NCI-H446 (cell line): ENCODE data around the gene SCGB3A1.

Source experiments
- DNase-seq, 2 experiments: peaks; one replicate each; lab custom pipeline; 2025; lab: John Stamatoyannopoulos, UW

SCGB3A1 gene

GRCh38 chr5:180591311-180591887 lies at the start of gene SCGB3A1:
Gene SCGB3A1 (minus strand): TSS chr5:180591499. CDS start chr5:180591462, 37 bp downstream.
- DNase-seq: no peak

DNA sequence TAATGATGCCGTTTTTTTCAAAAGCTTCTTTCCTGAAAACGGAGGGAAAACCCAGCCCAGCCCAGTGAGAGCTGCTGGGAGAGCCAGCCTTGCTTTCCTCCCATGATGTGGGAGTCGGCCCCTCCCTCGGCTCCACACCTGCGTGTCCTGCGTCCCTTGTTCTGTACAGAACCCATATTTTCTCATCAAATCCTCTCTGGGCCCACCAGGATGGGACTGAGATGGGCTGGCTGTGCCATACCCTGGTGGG lies 49.2 kb upstream of the SCGB3A1 start:
- no peak for DNase-seq

GRCh38 chr5:180639741-180640610 lies 48.7 kb upstream of the SCGB3A1 start:
- DNase-seq: no peak

- DNase-seq: no peak
These were observed 48.0 kb upstream of the SCGB3A1 start for GRCh38 chr5:180639287-180639686.

DNA sequence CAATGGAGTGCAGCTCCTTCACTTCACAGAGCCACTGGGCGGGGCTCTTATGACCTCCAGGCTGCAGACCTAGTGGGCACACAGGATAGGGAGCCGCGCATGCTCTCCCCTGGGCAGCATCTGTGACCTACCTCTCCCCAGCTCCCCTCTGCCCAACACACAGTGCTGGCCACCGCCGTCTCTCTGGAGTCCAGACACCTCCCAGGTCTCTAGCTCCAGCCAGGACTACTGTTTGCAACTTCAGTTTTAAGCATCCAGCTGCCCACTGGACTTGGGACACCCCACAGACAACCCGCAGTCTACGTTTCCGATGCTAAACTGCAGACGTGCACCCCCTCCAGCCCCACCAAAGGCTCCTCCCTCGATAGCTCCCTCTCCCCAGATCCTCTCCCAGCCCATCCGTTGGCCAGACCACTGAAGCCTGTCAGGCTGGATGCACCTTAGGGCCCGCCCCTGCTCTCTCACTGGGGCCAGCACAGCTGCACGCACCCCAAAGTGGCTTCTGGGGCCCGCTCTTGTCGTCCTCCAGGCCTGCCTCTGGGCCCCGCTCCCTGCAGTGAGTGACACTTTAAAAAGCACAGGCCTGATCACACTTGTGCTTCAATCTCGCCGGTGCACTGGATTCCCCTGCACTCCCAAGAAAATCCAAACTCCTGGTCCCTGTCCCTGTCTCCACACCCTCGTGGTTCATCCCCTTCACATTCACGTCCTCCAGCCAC lies 46.8 kb upstream of the SCGB3A1 start:
- DNase-seq: no peak

DNA sequence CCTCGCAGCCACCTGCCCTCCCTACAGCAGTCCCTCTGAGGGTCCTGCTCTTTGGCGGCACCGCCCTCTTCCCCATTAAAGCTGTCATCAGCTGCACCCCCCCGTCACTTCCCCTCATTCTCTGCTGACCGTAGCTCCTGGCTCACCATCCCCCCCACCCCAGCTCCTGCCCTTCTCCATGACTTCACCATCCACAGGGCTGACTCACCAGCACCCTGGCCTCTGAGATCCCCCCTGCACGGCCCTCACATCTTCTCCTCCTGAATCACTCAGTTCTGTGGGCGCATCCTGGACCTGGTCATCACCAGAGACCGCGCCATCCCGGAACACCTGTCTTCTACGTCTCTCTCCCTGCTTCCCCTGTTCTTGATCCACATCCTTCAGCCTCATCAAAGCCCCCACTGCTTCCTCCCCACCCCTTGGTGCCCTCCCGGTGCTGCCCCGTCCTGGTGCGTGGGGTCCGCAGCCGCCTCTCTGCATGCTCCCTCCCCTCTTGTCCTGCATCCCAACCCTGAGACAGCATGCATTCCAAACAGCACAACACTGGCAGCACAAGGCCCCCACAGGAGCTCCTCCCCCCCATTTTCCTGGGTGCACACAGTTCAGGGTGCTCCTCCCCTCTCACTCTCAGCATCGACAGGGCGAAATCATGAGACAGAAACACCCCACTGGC lies 45.2 kb upstream of the SCGB3A1 start:
- DNase-seq: no peak

DNA sequence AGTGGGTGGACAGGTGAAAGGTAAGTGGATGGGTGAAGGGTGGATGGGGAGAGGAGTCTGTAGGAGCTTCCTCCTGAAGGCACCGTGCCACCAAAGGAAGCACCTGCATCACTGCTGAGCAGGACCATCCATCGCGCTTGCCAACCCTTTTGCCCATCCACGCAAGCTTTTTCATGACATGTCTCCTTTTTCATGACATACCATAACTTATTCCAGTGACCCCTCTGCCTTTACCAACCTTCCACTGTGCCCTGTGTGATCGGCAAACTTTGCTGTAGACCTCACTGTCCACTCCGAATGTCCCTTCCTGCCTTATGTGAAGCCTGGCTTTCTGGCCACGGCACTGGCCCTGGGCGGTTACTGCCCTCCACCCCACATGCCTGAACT lies 44.7 kb upstream of the SCGB3A1 start:
- no peak for DNase-seq

GRCh38 chr5:180633283-180634177 lies 42.2 kb upstream of the SCGB3A1 start:
- DNase-seq: no peak

- no peak for DNase-seq
These were observed 41.5 kb upstream of the SCGB3A1 start for GRCh38 chr5:180632768-180633167.

GRCh38 chr5:180631549-180632383 lies 40.5 kb upstream of the SCGB3A1 start:
- no peak for DNase-seq

GRCh38 chr5:180630426-180630825 lies 39.1 kb upstream of the SCGB3A1 start:
- no peak for DNase-seq

GRCh38 chr5:180629831-180630382 lies 38.6 kb upstream of the SCGB3A1 start:
- DNase-seq: no peak

DNA sequence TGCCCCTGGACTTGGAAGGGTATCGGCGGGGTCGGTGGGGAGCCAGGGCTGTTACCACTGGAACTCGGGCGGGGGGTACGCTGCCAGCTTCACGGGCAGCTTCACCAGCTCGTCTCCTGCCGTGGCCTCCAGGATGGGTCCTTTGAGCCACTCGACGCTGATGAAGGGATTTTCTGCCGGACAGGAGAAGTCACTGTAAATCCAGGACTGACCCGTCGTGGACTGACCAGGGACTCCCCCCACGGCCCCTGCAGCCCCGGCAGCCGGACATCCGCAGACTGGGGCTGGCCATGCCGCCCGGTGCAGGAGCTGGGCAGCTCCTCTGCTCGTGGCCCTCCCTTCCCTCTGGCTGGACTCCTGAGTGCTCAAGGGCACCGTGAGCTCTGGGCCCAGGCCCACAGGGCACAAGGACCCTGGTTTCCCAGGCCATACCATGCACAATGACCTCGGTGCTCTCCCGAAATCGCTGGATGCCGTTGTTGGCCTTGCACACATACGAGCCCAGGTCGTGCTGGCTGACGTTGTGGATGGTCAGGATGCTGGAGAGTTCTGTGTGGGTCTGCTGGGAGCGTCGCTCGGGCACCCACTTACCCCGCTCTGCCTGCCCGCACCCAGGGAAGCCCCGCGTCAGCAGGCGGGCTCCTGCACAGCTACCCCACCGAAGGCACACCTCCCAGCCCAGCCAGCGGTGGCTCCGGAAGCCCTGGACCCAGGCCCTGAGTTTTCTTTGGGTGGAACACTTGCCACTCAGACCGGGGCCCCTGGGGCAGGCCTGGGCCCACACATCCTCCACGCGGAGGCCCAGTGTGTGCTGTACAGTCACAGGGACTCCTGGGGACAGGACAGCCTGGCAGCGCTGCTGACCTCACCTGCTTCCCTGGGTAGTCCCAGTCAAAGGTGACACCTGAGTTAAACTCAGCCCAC lies 37.8 kb upstream of the SCGB3A1 start:
- no peak for DNase-seq

DNA sequence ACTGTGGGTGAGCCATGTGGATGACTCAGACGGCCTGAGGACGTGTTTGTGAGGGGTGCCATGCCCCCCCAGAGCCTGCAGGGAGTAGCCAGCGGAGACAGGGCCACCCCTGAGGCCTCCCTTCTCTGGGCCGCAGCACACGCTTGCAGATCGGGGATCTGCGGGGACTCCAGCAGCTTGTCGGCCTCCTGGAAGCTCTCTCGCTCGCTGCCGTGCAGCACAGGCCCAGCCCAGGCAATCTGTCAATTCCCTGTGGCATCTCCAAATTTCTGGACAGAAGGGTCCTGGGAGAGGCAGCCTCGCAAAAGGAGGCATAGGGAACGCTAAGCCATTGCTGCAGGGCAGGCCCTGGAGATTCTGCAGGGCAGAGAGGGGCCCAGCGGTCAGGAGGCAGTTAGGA lies 36.9 kb upstream of the SCGB3A1 start:
- DNase-seq: no peak

- DNase-seq: no peak
These were observed 36.3 kb upstream of the SCGB3A1 start for GRCh38 chr5:180627386-180628120.

DNA sequence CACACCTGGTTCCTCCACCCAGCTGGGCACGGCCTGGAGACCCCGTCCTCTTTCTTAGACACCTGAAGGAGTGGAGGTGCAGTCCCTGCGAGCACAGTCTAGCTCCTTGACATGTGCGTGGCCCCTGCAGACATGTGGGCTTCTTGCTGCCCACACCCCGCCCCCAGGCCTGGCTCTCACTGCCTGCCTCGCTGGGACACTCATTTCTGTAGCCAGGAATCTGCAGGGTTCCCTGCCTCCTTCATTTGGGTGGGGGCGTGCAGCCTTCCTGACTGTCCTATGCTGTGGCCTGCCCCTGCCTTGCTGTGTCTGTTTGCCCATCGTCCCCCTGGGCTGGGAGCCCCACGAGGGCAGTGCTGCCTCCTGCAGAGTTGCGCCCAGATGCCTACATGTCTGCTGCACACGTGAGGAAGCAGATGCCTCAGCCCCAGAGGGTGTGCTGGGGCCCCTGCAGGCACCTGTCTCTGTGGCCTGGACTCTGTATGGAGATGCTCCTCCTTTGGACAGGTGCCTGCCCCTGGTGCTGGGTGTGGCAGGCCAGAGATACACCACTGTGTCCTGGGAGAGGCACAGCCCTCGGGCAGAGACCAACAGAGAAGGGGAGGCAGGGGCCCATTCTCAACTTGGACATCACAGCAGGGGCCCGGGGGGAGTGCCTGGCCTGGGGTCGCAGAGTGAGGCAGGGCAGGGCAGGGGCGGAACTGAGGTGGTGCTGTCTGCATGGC lies 35.5 kb upstream of the SCGB3A1 start:
- no peak for DNase-seq

DNA sequence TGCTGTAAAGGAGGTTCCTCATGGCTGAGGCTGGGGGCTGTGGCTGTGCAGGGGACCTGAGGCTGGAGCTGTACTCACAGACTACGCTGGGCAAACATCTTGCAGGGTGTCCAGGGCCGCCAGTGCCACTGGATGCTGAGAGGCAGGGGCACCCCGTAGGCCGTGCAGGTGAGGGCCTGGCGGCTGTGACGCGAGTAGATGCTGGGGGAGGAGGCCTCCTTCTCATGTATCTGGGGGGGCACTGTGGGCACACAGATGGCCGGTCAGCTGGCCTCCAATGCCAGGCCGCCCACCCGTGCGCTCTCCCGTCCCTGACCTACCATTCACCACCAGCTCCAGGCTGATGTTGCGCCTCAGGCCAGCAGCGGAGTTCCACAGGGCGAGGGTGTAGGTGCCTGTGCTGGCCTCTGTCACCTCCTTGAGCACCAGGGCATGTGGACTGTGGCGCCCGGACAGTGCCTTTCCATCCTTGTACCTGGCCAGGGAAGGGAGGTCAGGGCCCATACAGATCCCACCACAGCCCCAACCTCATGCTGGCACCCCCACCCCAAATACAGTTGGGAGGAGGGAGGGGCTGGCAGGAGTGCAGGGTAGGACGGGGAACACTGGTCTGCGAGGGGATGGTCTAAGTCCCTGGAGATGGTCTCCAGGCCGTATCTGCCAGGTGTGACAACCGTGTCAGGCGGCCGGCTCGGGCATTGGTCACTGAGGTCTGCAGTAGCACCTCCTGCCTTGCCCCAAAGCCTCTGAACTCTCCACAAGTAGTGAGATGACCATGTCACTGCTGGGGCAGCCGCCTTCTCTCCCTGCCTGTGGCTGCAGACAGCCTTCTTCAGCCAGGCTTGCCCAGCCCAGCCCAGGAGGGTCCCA lies 34.7 kb upstream of the SCGB3A1 start:
- no peak for DNase-seq
